Stimulated activated CD4-positive, alpha-beta T cell treated with anti-CD3 and anti-CD28 coated beads, TNF-alpha, amount 100 ng/mL, for 24 hours (primary cell): ENCODE measurements around the gene ALDH1A1.

Experiments used
- DNase-seq, 3 experiments: peaks; one replicate each; pipeline ENCODE4 v3.0.0-alpha.2; 2020; ENCODE audit warnings: low read depth in 3 of 3

Gene ALDH1A1

DNA sequence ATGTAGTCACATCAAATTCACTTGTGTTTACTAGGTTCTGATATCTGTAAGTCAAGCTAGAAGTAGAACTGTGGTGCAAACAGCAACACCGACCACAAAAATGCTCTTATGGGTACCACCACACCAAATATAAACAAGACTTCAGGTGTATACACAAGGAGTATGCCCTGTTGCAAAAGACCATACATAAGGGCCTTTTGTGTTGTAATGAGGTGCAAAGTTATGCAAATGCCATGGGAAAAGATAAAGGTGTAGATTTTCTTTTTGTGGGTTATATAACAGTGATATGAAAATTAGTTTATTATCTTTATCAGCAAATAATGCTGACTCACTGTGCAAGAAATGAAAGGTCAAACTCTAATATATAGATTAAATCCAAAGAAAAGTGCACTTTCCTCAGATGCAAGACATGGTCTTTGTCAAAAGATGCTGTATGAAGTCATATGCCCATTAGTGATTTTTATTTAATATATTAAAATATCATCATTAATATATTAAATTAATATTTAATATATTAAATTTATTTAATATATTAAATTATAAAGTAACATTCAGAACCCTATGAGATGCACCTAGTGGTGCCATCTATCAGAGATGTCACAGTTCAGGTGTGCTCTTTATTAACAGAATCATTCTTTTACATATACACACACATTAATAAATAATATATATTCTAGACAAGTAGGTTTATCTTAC, 26.7 kb upstream of the ALDH1A1 start:
- no peak for DNase-seq

DNA sequence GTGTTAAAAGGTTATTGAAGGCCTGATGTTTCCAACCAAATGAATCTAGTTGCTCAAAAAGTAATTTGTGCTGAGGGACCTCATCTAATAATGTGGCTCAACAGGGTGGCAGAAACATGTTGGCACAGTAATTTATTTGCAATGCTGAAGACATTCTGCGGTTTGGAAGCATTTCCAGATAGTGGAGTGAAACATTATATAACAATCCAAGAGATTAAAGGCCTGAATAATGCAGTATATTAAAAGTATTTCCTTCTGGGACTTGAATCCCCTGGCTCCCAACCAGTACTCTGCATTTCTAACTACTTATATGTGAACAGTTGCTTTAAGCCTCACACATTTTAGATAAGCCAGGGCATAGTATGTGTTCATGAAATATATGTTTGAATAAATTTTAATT, 25.9 kb upstream of the ALDH1A1 start:
- no peak for DNase-seq

DNA sequence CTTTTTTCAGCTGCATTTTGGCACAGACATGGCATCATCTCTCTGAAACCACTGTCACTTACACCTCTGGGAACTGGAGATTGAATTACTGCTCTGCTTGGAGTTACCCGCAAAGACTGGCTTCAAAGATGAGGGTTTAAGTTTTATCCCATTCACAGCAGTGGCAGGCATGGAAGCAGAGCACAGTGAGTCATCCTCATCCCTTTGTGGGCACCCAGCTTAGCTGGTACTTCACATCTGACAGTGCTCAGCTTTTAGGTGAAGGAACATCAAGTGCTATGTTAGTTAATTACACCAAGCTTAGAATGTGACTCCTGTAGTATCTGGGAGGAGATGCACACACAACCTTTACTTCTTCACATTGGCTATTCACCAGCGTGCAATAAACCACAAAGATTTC, 24.8 kb upstream of the ALDH1A1 start:
- DNase-seq: no peak

DNA sequence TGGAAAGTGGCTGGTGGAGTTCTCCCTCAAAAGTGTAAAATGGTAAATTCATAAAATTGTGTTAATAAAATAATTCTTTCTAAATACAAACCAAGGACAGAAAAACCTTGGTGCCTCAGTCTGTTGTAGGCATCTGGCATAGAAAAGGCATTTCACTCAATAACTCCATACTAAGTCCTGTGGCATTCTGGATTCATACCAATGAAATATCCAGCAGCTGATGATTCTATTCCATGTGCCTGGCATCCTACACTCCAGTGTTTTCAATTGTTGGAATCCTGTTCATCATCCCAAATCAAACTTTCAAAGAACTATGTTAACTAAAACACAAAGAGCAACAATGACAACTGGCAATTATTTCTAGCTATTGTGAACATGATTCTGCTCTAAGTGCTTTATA, 21.6 kb upstream of the ALDH1A1 start:
- DNase-seq: no peak

DNA sequence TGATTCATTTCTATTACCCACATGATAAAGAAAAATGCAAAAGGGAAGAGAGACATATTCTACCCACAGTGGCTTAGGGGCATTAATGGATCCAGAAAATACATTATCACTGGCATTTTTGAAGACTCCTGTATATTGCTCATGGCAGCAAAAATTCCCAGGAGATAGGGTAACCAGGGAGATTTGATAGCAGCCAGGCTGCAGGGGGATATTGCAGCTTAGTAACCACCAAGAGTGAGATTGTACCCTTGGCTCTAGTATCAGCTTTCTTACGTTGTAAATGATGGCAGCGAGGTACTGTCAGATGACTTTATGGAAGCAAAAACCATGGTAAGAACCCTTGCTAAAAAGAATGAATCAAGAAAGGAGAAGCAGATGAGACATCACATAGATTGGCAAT, 19.8 kb upstream of the ALDH1A1 start:
- no peak for DNase-seq

DNA sequence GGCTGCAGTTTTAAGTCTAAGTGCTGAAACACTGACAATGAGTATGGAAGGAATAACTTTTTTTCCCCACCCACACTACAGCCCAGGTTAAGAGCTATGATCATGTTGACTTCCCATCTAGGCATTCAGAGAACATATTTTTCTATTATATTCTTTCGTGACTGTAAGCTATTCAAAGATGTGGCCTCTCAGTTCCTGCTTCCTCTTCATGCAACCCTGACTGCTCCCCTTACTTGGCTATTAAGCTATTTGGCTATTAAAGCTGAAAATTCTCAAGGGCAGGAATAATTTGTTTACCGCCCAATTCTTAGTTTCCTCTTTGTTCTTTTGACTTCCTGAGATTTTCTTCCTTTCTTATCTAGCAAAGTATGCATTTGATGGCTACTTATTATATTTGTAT, 18.6 kb upstream of the ALDH1A1 start:
- DNase-seq: no peak

DNA sequence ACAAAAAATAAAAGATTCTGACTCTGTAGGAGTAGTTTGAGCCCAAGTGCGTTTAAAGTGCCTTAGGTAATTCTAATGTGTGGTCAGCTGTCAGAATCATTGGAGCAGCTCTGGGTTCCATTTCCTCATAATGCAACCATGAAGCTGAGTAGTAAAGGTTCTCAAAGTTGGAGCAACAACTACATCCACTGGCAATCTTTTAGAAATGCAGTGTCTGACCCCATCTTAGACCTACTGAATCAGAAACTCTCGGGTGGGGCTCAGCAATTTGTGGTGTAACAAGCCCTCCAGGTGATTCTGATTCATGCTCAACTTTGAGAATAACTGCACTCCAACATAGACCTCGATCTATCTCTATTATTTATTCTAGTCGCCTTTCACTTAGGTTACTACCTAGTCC, 7.6 kb upstream of the ALDH1A1 start:
- no peak for DNase-seq

DNA sequence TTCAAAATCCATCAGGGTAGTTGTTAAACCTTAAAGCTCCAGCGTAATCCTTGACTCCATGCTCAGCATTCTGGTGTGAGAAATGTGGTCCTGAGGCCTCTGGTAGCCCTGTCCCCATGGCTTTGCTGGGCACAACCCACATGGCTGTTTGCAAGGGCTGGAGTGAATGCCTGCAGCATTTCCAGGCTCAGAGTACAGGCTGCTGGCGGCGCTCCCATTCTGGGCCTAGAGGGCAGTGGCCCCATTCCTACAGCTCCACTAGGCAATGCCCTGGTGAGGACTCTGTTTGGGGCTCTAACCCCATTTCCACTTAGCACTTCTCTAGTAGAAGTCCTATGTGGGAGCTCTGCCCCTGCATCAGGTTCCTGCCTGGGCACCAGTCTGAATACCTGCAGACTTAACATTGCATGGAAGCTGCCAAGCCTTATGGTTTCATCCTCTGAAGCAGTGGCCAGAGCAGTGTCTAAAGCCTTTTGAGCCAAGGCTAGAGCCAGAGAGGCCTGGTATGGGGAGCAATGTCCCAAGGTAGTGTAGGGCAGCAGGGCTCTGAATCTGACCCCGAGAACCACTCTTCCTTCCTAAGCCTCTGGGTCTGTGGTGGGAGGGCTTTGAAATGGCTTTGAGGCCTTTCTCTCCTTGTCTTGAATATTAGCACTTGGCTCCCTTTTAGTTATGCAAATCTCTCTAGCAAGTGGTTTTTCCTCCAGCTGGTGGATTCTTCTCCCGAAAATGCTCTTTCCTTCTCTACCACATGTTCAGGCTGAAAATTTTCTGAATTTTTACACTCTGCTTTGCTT, 5.8 kb upstream of the ALDH1A1 start:
- DNase-seq: no peak

DNA sequence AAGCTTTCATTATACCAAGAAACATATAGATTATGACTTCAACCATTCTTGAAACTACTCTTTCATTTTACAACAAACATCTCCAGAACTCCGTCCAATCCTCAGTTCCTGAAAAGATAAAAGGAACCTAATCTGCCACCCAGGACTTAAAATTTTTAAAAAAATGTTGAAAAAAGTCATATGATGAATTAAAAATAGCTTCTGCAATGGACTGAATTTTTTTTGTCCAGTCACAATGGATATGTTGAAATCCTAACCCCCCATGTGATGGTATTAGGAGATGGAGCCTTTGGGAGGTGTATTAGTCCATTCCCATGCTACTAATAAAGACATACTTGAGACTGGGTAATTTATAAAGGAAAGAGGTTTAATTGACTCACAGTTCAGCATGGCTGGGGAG, 2.7 kb upstream of the ALDH1A1 start:
- no peak for DNase-seq

DNA sequence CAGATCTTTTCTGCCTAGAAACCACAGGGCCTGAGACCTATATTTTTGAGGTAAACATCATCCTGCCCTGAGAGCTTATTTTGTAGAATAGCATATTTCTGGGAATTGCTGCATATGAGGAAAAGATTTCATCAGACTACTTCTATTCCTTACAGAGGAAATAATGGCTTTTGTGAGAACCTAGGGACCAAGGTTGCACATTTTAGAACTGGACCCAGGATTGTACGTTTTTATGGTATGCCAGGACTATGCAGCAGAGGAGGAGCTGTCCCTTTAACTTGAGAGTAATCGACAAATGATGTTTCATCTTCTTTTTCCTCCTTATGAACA, 2.2 kb upstream of the ALDH1A1 start:
- DNase-seq: no peak

DNA sequence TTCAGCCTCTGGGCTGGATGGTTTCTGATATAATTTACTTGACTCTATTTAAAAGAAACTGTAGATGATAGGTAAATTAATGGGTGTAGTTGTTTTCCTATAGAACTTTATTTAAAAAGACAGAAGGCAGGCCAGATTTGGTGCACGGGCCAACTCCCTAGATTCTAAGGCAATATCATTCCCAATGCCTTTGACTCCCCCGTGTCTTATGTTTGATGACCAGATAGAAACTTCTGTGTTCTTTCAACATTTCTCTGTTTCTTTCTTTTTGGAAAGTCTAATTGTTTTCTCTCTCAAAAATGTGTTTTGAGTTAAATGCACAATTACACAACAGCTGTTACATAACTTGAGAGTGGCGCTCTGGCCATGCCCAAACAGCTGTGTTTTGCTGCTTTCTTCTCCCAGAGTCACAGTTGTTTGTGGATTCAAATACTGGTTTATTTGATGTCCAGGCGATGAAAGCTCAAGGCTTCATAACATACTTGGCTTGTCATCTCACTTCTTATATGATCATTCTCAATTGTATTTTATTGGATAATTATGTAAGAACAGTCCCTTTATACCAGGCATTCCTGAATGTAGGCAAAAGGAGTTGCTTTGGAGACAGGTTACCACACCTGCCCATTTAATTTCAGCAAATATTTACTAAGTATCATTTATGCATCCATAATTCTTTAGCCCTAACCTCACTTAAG, 1.7 kb upstream of the ALDH1A1 start:
- DNase-seq: no peak

DNA sequence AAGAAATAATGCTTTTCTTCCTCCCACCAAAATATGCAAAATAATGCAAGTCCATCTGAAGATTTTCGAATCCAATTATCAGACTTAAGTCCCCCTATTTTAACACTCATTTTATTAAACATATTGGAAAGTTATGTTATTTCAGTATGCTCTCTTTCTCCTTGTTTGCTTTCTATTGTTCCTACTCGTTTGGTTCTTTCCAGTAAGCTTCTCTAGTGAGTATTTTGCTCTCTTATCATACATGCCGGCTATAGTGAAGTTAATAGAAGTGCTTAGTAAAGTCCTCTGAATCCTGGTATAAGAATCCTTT, 517 bp downstream of the ALDH1A1 start:
- DNase-seq: no peak

DNA sequence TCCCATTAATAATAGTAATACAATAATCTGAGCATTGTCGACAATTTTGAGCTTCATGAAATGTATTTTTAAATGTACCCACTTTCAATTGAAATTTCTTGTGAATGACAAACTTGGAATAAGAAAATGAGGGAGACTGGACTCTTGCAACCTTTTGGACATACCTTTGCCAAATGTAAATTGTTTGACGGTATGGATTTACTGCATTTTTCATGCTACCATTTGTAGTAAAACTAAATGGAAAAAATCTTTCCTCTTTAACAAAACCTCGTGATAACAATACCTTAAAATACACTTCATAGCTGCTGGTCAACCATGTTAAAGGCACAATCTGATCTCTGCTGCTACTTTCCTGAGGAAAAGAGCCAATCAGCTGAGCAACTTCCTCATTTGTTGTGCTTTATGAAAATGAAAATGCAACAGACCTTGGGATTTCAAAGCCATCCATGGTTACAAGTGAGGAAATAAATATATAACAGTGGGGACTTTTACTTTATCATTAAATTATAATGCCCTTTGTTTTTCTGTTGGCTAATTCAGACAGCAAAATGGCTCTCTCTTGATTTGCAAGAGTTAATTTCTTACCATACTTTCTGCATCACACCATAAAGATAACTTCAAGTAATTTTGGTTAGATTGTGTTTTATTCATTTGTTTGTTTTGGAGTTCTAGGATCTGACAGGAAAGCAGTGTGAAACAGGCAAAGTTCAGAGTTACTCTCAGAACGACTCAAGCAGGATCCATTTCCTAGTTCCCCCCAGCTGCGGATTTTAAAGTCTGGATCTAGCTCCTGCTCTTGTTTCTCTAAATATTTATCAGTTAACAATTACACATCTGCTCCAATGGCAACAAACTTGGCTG, 1.1 kb downstream of the ALDH1A1 start:
- DNase-seq: no peak

DNA sequence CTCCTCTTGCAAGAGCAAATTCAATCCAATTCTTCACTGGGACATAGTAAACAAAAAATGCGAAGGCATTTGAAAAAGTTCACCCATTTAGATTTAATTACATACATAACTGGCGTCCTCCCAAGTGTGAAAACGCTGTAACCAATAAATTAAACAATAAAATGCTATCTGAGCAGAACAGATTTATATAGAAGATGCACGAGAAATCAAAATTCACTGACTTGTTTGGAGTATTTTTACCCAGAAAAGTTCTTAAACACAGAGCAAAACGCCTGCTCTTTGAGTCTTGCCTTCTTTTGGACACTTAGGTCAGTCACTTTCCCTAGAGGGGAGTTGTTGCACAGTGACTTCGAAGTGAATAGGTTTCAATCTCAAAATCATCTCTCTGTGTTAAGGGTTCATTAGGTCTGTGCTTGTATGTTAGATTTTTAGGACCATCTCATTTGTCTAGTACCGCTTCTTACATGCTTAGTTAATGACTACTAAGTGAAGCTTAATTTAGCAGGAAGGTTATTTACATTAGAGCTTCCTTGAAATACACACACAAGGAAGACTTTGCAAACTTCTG, 1.9 kb downstream of the ALDH1A1 start:
- DNase-seq: no peak

DNA sequence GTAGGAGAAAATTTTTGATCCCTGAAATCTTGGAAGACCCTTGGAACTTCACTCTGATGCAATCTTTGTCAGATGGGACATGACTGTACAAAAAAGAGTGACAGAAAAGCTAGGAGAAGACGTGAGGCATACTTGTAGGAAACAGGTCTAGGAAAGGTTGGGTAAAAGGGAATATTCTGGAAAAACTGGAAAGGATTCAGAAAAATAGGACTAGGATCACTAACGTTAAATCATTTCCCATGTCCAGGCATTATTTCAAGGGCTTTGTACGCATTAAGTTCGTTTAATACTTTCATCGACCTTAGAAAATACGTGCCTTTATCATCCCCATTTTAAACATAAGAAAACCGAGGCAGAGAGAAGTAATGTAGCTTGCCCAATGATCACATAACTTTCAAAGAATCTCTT, 2.9 kb downstream of the ALDH1A1 start:
- no peak for DNase-seq

DNA sequence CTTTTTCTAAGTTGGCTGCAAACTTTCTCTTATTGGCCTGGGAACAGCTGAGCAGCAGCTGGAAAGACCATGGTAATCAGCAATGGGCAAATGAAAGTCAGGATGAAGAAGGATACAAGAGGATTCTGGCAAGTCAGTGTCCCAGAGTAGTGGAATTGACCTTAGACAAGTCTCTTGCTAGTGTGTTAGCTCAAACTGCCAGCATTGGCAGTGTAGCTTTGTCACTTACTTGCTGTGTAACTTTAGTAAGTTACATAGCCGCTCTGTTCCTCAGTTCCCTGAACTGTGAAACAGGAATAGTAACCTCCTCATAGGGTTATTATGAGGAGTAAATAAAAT, 3.6 kb downstream of the ALDH1A1 start:
- DNase-seq: no peak

DNA sequence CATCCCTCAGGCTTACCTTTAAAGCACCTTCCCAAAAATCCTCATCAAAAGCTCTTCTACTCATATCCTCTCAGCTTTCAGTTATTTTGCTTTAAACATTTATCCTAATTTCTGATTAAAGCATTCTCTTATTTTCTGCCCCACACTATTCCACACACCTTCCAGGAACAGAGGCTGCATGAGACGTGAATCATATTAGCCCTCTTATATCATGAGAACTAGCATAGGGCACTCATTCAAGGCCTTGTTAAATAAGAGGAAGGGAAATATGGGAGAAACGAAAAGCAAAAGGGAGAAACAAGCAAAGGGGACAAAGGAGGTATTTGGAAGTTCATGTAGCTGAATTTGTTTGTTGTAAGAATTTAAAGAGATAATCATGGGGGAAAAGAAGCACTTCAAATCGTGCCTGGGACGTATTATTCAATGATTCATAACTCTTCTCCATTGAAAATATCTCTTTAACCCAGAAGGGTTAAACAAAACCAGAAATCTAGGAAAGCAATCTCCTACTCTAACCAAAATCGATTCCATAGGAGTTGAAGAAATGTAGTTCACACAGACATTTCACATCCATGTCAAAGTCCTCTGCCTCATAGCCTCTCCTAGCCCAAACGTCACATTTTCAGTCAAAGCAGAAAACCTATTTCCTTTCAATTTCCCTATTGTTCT, 4.1 kb downstream of the ALDH1A1 start:
- no peak for DNase-seq

DNA sequence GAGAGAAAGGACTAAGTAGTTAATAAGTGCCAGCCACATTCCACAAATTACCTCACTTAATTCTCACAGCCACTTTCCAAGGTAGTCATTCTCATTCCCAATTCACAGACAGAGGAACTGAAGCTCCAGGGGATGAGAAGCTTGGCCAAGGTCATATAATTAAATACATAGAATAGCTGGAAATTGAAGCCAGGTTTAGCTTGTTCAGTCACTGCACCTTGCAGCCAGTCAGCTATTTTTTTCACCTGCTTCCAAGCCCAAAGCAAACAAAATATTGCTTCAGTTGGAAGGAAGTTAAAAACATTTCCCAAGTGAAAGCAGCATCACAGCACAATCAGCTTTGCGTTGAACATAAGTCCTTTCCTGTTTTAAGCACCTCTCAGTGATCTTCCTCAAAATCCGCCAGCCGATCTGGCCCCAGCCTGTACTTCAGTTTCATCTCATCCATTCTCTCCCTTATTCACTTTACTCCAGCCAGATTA, 4.8 kb downstream of the ALDH1A1 start:
- DNase-seq: no peak

DNA sequence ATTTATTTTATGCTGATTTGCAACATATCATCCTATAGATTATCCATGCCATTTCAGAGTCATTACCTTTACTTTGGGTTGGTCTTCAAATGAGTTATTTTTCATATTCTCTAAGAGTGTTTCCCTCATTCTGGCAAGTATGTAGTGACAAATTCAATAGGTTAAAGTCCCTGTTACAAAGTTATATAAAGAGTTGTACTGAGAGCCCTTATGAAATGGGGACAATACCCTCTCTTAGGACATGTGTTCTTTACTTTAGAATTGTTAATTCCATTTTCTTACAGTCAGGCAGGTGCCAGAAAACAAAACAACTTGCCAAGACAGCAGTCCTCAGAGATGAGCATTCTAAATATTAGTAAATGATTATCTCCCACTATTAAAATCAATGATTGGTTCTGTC, 6.0 kb downstream of the ALDH1A1 start:
- no peak for DNase-seq

DNA sequence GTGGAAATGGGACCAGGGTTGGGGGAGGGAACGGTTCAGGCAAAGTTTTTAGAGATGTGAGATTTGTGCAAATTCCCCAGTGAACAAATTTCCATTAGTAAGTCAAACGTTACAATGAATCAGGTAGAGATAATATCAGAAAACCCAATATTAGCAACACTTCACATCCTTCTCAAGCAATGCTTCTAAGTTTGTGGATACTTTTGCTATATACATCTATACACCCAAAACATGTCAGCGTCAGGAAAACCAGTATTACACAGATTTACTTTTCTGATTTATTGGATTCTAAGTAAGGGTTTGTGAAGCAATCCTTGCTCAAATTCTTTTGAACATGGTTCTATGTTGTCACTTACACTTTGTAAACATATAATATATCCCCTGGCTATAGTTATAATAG, 6.5 kb downstream of the ALDH1A1 start:
- no peak for DNase-seq

DNA sequence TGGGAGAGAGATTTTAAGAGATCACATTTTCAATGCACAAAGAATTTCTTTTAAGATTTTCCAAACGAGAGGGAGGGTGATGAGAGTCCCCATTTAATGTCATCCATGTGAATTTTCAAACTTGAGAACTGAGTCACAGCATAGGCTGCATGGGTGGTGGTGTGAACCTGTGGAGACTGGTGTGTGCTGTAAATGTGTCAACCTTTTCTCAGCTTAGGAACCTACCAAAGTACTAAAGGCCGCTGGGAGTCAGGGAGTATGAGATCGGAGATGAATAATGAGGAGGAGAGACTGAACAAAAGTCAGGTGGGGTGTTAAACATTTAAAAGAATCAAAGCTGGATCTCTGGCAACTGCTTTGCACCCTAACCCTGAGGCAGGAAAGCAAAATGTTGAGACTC, 7.5 kb downstream of the ALDH1A1 start:
- DNase-seq: no peak
